Measurements from ENCODE around the gene VAC14. TPM values are rescaled to one million over a fixed set of nuclear protein-coding genes. Genes with fewer than 3 reads are reported as not detected.

VAC14 gene
- total RNA-seq, 2 donors from 2014 or later, result 26.5 to 27.7 TPM

DNA sequence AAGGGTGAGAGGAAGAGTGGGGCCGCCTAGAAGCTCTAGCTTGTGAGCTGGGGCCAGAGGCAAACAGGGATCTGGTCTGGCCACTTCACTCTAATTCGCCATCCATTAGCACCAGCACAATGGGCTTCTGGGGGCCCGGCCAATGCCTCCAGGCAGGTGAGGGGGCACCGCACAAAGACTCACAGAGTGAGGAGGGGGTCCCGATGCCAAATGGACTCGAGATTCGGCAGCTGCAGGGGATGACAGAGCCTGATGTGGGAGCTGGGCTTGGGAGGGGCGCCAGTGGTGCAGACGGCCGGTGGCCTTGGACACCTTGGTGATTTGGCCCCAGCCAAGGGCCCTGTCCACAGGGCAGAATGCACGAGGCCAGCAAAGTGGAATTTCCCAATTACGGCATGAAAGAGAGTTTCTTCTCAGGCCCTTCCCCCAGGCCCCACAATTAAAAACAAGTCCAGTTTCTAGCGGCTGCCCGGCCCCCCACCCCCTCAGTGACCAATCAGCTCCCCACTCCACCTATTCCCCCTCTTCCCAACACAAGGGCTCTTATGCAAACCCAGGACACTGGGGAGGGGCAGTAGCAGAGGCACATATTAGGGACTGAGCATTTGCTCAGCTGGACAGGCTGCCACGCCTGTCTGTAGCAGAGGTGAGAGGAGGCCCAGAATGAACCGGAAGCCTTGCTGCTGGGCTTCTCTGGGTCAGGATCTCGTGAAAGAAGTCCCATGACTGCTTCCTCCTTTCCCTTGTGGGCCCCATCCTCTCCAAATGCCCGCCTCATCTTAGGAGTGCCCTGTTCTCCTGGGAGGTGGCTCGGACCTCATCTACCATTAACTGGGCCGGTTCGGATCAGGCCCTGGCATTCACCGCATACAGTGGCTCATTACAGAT lies 75.7 kb downstream of the VAC14 start:
- Histone ChIP-seq H3K4me3 (no peak overlapping the region), H3K36me3 (replicated peaks in 1 of 2; ENCODE audit: insufficient read depth in 1 of 2, low read depth in 2 of 2) (peaks cover 0 to 2% of the 10 kb centered on the region in 2 donors), H3K4me1 (peaks cover 28% of the 10 kb centered on the region), H3K27ac (peak overlapping the region; percentile 65 to 84 (median 74)), H3K27me3 (no peaks in the 10 kb centered on the region), H3K9me3 (no peaks in the 10 kb centered on the region)
- DNase-seq (peak in 3 of 4 donors; percentile 35 to 69 (median 48)), ATAC-seq (peak; percentile 73)
- TF ChIP-seq, protein P1, sequence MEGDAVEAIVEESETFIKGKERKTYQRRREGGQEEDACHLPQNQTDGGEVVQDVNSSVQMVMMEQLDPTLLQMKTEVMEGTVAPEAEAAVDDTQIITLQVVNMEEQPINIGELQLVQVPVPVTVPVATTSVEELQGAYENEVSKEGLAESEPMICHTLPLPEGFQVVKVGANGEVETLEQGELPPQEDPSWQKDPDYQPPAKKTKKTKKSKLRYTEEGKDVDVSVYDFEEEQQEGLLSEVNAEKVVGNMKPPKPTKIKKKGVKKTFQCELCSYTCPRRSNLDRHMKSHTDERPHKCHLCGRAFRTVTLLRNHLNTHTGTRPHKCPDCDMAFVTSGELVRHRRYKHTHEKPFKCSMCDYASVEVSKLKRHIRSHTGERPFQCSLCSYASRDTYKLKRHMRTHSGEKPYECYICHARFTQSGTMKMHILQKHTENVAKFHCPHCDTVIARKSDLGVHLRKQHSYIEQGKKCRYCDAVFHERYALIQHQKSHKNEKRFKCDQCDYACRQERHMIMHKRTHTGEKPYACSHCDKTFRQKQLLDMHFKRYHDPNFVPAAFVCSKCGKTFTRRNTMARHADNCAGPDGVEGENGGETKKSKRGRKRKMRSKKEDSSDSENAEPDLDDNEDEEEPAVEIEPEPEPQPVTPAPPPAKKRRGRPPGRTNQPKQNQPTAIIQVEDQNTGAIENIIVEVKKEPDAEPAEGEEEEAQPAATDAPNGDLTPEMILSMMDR (IDR thresholded peaks at IDR 0.05), result no peak
- TF ChIP-seq POLR2A (IDR thresholded peaks at IDR 0.05), result peak in 2 of 3 donors; percentile 48 to 55
- intact Hi-C loops (cut with DNase I), result no loop called here
- WGBS, 2 donors, result 53 to 68% methylated on average over 19 to 22 of the region's 22 CpGs

DNA sequence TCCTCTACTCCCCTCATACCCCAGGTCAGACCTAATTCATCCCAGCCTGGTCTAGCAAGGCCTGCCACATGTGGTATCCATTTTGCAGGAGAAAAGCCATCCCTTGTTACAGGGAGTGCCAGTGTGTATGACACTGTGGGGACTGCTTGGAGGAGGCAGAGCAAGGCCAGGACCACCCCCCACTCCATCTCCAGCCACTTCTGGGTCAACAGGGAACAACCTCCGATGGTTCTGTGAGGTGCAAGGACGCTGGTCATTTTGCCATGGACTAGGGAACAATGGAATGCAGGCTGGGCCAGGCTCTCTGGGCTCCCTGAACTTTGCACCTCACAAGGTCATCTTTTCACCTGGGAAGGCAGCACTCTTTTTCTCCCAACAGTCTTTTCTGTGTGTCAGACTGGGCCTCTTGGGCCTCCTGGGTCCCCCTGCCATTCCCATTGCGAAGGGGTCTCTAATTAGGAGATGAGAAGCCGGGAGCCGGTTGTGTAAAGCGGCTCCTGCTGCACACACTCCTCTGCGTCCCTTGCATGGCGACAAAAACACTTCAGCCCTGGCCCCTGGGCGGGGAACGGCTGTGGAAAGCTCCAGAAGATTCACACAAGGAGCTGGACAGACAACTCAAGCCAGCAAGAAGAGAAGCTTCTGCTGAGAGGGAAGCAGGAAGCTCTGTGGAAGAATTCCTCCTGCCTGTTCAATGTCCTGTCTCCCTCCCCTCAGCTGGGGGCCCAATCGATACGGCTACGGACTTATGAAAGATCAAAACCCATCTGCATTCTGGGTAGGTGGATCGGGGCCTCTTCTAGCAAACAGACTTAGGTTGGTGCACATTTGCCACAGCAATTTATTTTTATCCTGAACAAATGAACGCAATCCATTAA lies 76.6 kb downstream of the VAC14 start:
- DNase-seq, result peak in 1 of 4 donors; percentile 27
- H3K27me3 ChIP-seq, result no peaks in the 10 kb centered on the region
- TF ChIP-seq POLR2A (IDR thresholded peaks at IDR 0.05), result no peak
- TF ChIP-seq, protein P1 (IDR thresholded peaks at IDR 0.05), result no peak
- peaks cover 28% of the 10 kb centered on the region for H3K4me1 ChIP-seq
- WGBS, 2 donors, result 73 to 77% methylated on average over 13 to 15 of the region's 15 CpGs
- peak overlapping the region; percentile 36 to 84 (median 74) for H3K27ac ChIP-seq
- intact Hi-C loops (cut with DNase I), result no loop called here
- H3K4me3 ChIP-seq, result no peak overlapping the region
- no peaks in the 10 kb centered on the region for H3K9me3 ChIP-seq
- peak; percentile 15 for ATAC-seq
- peaks cover 0 to 2% of the 10 kb centered on the region in 2 donors for H3K36me3 ChIP-seq (replicated peaks in 1 of 2; ENCODE audit: insufficient read depth in 1 of 2, low read depth in 2 of 2)

DNA sequence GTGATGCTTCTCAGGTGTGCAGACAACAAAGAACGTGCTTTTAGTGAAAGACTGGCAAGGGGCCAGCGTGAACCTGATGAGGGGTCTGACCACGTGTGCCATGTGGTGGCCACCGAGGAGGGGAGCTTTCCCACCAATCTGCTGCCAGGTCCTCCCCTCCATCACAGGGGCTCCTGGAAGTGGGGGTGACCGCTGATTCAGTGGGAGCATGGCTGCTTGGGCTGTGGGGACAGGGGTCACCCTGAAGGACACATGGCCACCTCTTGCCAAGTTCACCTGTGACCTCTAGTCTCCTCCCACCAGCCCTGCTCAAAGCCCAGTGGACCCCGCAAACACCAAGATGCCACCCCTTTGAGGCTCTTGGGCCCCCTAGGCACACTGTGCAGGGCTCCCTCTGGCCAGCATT lies 77.2 kb downstream of the VAC14 start:
- Histone ChIP-seq H3K36me3 (replicated peaks in 1 of 2; ENCODE audit: insufficient read depth in 1 of 2, low read depth in 2 of 2) (peaks cover 0 to 2% of the 10 kb centered on the region in 2 donors), H3K9me3 (no peaks in the 10 kb centered on the region), H3K27ac (peak overlapping the region in 2 of 4 donors; percentile 82 to 84), H3K4me1 (peaks cover 28% of the 10 kb centered on the region), H3K4me3 (no peak overlapping the region), H3K27me3 (no peaks in the 10 kb centered on the region)
- WGBS, 2 donors, result 74% methylated on average over 6 of the region's 6 CpGs; no CpG with 5 or more reads in 1 of the 2 donors
- intact Hi-C loops (cut with DNase I), result no loop called here
- ATAC-seq (no peak), DNase-seq (no peak)
- TF ChIP-seq, protein P1 (IDR thresholded peaks at IDR 0.05), result no peak
- no peak for TF ChIP-seq POLR2A (IDR thresholded peaks at IDR 0.05)

DNA sequence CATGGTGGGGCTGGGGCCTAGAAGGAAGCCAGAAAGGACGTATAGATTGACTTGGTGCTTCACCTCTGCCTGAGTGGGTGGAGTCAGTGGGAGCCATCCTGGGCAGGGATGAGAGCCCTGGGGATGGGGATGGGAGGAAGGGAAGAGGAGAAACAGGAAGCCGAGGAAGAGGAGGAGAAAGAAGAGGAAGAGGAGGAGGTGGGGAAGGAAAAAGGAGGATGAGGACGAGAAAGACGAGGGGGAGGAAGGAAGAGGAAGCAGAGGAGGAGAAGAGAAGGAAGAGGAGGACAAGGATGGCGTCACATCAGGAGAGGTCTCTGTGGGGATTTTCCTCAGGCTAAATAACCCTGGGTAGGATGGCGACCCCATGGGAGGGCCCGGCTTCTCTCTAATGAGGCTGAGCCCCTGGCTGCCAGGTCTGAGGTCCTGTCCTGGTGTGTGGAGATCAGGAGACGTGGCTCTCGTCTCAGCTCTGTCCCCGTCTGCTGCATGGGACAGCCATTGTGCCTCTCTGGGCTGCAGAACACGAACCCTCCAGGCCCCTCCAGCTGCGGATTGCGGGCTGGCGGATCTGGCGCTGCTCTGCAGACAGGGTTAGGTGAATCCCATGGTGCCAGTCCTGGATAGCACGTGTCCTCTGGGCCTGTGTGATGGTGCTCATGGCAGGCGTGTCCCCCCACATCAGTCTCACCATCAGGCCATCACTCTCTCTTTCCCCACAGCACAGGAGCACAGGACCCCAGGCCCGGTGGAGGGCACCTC lies 79.6 kb downstream of the VAC14 start:
- TF ChIP-seq, protein P1 (IDR thresholded peaks at IDR 0.05), result no peak
- no peak for TF ChIP-seq POLR2A (IDR thresholded peaks at IDR 0.05)
- no peak for ATAC-seq
- no peak for DNase-seq
- no peaks in the 10 kb centered on the region for H3K9me3 ChIP-seq
- no peak overlapping the region for H3K27ac ChIP-seq
- no peaks in the 10 kb centered on the region for H3K36me3 ChIP-seq (replicated peaks in 1 of 2; ENCODE audit: insufficient read depth in 1 of 2, low read depth in 2 of 2)
- peaks cover 32% of the 10 kb centered on the region for H3K4me1 ChIP-seq
- no peak overlapping the region for H3K4me3 ChIP-seq
- H3K27me3 ChIP-seq, result no peaks in the 10 kb centered on the region
- 87 to 89% methylated on average over 11 to 18 of the region's 18 CpGs for WGBS, 2 donors
- intact Hi-C loops (cut with DNase I), result no loop called here
